HG03095 (cell line): ENCODE data around the gene HDAC4.

Experiments
- ATAC-seq: cut with Tn5 transposase; IDR thresholded peaks from one replicate; pipeline ENCODE4 v1.9.1; 2021; ENCODE audit warnings: moderate library complexity; ENCODE audit not compliant: unreplicated experiment

The HDAC4 gene

DNA sequence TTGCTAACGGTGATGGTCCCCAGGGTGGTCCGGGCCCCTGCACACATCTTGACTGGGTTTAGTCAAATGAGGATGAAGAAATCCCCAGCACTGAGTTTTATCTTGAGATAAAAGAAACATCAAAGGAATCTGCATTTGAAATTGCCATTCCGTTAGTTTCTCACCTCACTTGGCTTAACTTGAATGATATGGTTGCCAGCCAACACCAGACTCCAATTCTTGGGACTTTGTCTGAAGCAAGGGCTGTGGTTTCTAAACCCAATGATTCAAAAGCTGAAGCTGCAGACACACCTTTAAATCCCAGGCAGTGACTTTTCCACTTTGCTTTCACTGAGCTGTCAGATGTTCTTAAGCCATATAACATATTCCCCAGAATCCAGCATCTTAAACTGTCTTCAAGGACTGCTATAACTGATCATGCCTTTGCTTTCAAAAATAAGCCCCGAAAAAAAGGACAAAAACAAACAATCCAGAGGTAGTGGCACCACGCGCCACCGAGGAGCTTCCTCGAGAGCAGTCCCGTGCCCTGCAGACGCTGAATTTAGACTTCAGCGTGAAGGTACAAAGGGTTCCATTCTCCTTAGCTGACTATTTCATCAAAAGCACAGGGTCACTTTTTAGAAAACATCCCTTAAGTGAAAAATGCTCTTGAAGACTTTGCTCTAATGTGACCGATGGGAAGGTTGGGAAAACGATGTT is 189.3 kb downstream of the HDAC4 start:
- no peak for ATAC-seq

DNA sequence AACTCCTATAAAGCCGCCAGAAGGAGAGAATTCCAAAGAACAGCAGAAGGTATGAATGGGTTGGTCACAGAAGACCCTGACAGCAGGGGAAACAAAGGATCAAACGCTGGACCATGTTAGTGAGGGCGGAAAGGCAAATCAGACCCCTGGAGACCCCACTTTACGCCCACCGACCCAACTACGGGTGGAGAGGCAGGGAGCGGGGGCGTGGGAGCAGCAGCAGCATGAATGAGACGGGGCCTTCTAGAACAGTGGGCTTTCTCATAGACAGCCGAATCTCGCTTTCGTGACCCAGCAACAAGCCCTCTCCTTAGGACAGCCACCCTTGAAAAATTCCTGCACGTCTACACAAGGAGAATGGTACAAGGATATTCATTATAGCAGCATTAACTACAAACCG is 191.0 kb downstream of the HDAC4 start:
- no peak for ATAC-seq

DNA sequence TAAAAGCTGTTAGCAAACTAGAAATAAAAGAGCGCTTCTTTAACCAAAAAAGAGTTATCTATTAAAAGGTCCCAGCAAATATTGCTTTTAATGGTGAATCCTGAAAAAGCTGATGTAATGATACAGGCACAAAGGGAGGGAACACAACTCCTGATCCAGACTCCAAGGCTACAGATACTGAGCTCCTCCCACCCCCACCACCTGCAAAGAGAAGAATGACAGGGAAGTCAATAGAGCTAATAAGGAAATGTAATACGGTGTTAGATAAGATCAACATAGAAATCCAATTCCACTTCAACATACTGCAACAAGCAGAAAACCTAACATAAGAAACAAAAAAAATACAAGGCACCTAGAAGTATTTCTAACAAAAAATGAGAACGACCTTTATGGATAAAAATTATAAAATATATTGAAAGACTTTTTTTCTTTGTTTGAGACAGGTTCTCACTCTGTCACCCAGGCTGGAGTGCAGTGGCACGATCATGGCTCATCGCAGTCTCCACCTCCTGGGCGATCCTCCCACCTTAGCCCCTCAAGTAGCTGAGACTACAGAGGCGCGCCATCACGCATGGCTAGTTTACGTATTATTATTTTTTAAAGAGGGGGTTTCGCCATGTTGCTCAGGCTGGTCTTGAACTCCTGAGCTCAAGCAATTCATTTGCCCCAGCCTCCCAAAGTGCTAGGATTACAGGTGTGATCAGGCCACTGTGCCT is 192.2 kb downstream of the HDAC4 start:
- ATAC-seq: no peak

DNA sequence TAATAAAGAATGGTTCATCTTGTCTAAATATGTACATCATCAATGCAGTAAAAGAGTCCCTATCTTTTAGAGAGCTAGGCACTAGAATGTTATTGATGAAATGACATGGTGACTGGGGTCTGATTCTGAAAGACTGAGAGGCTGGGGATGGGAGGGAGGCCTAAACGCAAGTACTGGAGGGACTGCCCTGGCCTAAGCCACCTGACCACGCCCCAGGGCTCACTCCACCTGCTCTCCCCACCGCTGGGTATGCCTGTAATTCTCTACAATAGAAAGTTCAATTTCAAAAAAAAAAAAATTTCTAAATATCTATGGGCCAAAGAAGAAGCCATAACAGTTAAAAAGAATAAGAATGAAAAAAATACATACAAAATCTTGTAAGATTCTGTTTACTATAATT is 194.0 kb downstream of the HDAC4 start:
- no peak for ATAC-seq

DNA sequence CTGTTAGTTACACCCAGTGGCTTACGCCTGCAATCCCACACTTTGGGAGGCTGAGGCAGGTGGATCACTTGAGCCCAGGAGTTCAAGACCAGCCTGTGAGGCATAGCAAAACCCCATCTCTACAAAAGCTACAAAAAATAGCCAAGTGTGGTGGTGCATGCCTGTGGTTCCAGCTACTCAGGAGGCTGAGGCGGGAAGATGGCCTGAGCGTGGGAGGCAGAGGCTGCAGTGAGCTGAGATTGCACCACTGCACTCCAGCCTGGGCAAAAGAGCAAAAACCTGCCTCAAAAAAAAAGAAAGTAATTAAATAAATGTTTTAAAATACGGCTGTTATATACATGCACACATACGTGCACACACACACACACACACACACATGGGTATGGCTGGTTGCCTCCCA is 194.8 kb downstream of the HDAC4 start:
- ATAC-seq: no peak

DNA sequence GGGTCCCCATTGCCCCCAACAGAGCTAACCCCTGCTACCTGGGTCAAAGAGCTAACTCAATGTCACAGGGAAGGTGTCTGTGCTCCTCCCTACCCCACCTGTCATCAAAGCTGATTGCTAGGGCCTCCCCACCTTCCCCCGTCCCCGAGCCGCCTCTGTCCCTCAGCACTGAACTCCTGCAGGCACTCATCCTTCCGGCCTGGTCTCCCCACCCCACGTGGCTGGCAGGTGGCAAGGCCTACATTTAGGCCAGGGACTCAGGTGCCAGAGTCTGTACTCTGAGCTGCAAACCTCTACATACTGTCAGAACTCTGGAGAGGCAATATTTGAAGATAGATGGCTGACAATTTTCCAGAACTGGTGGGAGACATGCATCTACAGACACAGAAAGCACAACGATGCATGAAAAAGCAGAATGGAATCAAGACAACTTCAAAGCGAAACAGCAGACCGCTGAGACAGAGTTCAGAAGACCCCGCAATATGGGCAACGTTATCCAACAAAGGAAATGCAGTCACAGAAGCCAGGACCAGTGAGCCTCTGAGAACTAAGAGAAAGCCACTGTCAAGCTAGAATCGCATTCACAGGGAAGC is 195.8 kb downstream of the HDAC4 start:
- ATAC-seq: no peak

DNA sequence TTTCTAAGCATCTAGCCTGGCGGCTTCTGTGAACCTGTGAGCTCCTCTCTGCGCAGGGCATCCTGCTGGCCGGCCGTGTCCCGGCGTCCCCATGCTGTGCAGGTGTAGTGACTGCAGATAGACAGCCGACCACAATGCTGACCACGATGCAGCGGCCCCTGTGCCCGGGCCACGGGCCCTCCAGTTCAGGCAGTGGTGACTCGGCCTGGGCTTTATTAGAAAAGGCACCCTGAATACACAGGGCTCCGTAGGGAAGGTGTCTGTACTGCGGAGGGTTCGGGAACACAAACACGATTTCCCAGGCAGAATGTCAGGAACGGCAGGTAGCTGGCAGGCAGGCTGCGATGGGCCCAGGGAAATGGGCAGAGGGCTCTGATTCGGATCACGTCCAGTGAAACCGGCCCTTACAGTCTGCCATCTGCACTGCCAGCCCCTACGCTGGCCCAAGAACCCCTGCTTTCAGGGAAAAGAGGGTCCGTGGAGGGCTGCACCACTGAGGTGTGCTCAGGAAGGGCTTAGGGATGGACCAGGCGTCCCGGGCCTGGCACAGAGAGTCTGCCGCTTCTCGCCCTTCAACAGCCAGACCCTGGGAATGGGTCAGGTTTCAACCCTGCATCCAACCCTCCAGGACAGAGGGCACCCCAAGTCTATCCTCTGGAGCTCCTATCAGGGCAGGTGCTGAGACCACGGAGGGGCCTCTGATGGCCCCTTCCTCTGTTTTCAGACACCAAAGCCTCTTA is 196.5 kb downstream of the HDAC4 start:
- ATAC-seq: no peak

DNA sequence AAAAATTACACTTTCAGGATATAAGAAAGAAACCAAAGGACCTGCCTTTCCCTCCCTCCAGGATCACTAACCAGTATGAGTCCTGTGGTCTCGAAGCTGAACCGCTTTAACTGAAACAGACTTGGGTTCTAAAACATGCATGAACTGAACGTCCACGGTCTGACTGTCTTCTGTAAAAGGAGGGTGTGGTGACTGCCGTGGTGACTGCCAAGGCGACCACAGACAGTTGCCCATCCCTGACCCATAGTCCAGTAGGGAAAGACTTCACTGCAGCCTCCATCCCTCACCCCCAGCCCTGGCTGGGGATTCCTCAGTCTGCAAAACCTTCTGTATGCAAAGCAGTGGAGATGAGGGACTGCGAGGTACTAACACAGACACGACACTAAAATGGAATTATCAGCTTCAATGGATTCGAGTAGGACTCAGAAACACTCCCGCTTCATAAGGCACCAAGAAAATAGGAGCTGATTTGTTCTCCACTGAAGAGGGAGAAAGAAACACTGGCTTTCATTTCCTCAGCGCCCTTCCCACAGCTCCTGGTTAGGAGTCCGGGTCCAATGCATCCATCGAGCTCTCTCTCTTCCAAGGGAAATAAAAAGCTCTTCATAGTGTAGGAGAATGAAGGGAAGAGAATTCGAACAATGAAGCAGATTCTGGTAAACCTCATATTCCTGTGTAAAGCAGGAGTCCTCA is 197.2 kb downstream of the HDAC4 start:
- ATAC-seq: no peak

DNA sequence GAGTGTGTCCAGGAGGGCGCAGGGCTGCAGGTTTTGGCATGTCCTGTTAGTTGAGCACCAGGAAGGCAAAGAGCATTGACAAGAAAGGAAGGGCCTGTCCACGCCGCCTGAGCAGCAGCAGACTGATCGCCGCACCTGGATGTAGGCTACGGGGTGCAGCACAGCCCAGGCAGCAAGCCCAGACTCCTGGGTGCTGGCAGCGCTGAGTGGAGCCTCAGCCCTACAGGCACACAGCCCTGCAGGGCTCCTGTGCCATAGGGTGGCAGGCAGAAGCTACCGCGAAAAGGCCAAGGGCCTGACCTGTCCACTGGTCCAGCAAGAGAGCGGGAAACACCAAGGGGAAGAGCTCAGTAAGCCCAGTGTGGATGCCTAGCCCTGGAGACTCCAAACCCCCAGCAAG is 198.0 kb downstream of the HDAC4 start:
- ATAC-seq: no peak

DNA sequence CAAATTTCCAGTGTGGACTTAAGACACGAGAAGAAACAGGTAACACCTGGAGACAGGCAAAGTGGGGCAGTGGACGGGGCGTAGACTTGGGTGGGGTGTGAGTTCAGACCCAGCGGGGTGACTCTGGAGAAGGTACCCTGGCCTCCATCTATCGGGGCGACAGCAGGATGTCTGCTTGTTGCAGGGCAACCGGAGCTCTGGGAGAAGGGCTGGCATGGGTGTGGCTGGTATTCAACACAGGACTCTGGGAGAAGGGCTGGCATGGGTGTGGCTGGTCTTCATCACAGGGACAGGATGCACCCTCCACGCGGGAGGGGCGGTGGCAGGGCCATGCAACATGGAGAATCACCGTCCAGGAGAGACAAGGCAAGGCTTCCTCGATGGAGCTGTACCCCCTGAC is 198.5 kb downstream of the HDAC4 start:
- ATAC-seq: no peak

DNA sequence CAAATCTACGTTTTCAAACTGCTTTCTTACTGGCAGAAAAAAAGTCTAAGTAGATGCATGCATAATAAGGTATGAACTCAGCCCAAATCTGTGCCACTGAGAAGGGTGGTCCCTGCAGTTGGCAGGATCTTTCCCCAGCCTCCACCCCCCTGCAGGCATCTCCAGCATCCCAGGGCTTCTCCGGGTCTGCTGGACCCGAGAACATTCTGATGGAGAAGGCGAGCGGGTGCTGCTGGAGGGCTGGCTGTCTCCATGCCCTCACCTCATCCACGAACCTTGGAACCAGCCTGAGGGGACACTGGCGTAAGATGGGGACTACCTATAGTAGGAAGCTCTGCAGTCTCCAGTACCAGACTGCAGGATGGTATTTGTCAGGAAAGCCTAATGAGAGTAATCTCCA is 198.9 kb downstream of the HDAC4 start:
- no peak for ATAC-seq

DNA sequence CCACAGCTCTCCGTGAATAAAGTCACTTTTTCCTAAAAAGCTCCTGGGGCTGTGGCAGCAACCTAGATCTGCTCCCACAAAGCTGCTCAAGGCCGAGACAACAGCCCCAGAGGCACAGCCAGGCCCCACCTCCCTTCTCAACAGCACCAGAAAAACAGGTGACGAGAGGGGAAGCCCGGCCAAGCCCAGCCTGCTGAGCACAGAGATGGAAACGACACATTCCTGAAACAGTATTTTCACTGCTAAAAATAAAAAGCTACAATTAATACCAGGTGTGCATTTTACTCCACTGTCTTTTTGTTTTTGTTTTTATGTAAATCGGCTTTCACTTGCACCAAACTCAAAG is 199.3 kb downstream of the HDAC4 start:
- no peak for ATAC-seq

DNA sequence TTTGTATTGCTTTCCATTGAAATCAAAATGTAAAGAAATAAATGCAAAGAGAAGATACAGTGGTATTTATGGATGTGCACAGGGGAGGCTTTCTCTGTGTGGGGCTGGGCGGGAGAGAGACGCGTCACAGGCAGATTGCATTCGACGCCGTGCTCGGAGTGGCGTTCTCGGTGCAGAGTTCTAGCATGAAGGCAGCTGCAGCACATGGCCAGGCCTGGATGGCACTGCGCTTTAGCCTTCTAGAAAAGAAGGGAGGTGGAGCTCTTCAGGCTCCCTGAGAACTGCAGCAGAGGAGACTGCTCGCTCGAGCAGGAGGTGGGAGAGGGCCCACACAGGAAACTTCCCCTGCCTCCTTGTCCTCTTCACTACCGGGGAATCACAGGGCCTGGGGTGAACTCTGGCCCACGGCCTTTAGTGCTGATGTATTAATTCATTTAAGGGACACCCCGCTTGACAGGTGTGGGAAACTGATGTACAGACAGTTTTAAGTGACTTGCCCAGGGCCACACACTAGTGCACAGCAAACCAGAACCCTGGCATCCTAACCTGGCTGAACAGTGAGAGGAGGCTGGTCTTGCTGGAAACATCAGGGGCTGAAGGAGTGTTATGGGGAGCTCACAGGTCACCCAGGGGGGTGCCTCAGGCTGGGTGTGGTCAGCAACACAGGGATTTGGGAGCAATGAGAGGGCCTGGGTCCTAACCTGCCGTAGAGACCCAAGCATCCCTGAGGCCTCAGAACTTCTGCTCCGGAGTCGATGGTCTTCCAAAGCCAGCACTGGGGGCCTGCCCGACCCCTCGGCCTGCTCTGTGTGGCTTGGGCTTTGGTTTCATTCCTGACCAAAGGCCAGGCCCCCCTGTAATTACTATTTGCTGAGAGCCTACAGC is 199.9 kb downstream of the HDAC4 start:
- ATAC-seq: no peak

DNA sequence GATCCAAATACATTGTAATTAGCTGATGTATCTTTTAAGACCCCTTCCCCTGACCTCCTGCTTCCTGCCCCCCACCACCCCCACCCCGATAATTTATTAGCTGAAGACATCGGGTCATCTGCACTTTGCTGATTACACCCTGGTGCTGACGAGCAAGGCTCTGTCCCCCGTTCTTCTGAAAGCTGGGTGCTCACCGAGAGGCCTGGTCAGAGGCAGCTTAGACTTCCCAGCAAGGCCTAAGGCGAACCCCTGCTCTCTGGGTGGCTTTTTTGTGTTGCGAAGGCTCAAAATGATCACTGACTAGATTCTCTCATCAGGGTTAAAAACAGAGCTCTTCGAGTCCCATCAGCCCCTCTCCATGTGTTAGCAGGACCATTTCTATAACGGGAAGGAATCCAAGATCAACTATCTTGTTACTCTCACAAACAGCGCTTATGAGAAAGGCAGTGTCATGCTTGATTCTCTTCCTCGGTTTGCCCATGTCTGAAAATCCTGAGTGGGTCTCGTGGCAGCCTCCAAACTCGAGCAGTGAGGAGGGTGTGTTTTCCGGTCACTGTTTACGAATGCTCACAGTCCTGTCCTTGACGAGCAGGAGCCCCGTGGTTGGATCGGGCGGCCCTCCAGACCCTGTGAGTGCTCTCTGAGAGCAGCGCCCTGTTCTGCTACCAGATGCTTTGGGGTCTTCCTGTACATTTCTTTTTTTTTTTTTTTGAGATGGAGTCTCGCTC is 201.6 kb downstream of the HDAC4 start:
- no peak for ATAC-seq

DNA sequence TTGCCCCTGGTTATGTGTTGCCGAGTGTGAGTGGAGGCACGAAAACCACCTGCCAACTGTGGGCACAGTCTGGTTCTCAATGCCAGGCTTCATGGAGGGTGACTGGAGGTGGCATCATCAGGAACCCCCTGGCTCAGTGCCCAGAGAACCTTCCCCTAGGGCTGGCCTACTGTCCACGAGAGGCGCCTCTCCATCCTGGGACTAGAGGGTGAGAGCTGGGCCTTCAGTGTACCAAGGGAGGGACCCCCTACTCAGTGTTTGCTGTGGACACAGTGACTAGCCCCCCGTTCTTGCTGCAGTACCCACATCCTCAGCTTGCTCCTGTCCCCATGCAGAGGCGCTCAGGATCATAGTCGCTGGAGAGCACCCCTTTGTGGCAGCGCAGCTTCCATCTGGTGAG is 202.6 kb downstream of the HDAC4 start:
- no peak for ATAC-seq

DNA sequence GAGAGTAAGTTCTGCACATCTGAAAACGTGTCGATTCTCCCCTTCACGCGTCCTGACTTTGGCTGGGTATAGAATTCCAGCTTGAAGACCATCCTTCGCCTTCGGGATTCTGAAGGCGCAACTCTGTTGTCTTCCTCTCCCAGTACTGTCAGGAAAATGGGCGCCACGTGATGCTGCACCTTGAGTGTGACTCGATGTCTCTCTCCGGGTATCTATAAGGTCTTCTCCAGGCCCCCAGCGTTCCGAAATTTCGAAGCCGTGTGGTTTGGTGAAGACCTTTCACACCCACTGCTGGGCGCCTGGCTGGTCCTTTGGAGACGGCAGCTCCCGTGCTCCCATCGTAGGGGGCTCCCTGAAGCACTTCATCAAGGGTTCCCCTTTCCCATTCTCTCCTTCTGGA is 203.7 kb downstream of the HDAC4 start:
- no peak for ATAC-seq

DNA sequence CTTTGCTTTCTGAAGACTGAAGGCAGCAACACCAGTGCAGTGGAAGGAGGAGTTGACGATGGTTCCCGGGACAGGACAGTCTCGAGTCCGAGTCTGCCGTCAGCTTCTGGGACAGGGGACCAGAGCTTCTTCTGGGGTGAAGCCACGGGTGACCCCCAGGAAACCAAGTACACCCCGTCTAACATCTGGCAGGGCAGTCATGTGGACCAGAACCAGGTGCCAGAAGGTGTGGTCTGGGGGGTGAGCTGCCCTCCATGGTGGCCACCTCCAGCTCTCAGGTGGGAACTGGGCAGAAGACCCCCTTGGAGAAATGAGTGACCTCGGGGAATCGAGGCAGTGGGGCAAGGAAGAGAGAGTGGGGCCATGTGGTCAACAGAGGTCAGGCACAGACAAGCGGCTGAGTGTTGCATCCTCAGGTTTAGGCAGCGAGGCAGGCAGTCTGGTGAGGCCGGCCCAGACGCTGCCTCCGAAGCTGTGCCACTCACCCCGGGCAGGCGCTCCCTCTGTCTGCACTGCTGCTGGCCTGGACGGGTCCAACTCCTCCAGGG is 204.3 kb downstream of the HDAC4 start:
- ATAC-seq: no peak

DNA sequence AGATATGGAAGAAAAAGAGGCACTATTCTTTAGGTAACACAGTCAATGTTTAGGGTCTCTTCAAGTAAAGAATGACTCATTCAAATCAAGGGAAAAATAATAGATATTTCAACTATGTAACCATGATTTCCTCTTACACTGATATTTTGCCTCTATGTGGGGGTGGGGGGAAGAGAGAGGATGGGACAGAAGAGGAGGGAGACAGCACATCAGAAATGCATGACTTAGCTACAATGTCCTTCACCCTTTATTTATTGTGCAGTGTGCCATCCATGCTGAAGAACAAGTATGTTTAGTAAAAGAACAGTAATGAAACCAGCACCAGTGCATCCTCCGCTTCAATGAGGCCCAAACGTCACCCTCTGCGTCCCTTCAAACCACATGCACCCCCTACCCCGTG is 204.8 kb downstream of the HDAC4 start:
- ATAC-seq: no peak

DNA sequence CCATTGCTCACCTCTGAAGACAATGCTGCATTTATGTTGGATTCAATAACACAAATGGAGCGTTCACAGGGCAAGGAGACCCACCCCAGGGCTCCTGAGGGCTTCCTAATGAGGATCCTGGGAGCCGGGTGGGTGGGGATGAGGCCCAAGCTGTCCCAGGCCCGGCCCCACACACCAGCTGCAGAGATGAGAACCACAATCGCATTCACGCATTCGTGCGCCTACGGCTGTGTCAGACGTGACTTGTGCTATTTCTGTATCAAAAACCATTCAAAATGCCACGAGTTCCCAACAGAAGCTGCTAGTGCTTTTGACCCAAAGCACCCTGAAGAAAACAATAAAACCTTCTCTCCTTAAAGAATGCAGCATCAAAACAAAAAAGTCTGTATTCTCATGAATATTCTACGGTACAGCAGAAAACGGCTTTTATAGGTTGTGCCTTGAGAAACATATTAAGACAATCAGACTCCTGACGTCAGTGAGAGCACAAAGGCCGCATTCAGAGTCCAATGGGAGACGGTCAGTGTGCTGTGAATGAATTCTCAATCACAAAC is 205.4 kb downstream of the HDAC4 start:
- no peak for ATAC-seq
